ENCODE results near the gene YPEL3.
A peak's percentile ranks its signal among the peaks of the same experiment; 100 is the strongest.

Gene YPEL3

DNA sequence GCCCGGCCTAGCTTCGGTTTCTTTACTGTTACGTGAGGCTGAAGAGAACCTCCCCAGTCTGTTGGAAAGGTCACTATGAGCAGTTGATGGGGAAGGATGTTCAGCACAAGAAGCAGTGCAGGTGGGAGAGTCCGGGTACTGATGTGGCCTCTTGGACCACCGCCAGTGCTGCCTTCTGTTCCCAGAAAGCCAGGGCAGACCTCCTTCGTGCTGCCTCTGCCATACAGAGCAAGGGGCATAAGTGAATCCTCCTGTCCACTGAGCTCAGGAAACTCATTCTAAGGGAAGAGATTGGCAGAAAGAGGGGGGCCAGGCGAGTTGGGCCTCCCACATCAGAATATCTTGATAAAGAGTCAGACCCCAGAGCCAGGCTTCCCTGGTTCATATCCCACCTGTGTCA lies 16.5 kb downstream of the YPEL3 start:
- Histone ChIP-seq H3K79me2 (ENCODE audit: insufficient read depth, low read length) (peaks cover 29% of the 10 kb centered on the region), H3K36me3 (ENCODE audit: insufficient read depth, low read length) (peaks cover 70% of the 10 kb centered on the region)

GRCh38 chr16:30078744-30079143 lies 17.3 kb downstream of the YPEL3 start:
- Histone ChIP-seq H3K27me3 (ENCODE audit: insufficient read depth, low read length) (no peaks in the 10 kb centered on the region), H3K4me2 (ENCODE audit: low read length) (no peak overlapping the region), H3K9me3 (ENCODE audit: low read length) (no peaks in the 10 kb centered on the region), H3K9me2 (ENCODE audit: low read depth, low read length) (no peaks in the 10 kb centered on the region), H2AFZ (ENCODE audit: low read length) (no peak overlapping the region), H3K4me3 (ENCODE audit: low read depth, low read length, poor library complexity, severe bottlenecking) (no peak overlapping the region), H3K9ac (ENCODE audit: low read length) (no peak overlapping the region; the same call in 1 of the 2 replicates), H3K79me2 (ENCODE audit: insufficient read depth, low read length) (peaks cover 29% of the 10 kb centered on the region), H3K27ac (ENCODE audit: low read depth, low read length, poor library complexity, severe bottlenecking) (no peak overlapping the region), H3K4me1 (ENCODE audit: insufficient read depth, low read length, severe bottlenecking) (peaks cover 39% of the 10 kb centered on the region), H4K20me1 (ENCODE audit: insufficient read depth, low read length) (no peaks in the 10 kb centered on the region), H3F3A (ENCODE audit: insufficient read depth, low read length) (peaks cover under 1% of the 10 kb centered on the region; the same call in 1 of the 2 replicates), H3K36me3 (ENCODE audit: insufficient read depth, low read length) (peaks cover 63% of the 10 kb centered on the region)
- TF ChIP-seq CTCF (IDR thresholded peaks at IDR 0.05; ENCODE audit: low read length) (no peak), EZH2 (IDR thresholded peaks at IDR 0.05; ENCODE audit: borderline replicate concordance, low read length) (no peak)

More for the DNA sequence above, 16.5 kb downstream of the YPEL3 start:
- Histone ChIP-seq H3K9ac (ENCODE audit: low read length) (no peak overlapping the region), H3K27me3 (ENCODE audit: insufficient read depth, low read length) (no peaks in the 10 kb centered on the region), H3K9me3 (ENCODE audit: low read length) (no peaks in the 10 kb centered on the region), H2AFZ (ENCODE audit: low read length) (no peak overlapping the region), H3F3A (ENCODE audit: insufficient read depth, low read length) (no peaks in the 10 kb centered on the region), H3K4me2 (ENCODE audit: low read length) (no peak overlapping the region), H3K27ac (ENCODE audit: low read depth, low read length, poor library complexity, severe bottlenecking) (no peak overlapping the region), H3K4me1 (ENCODE audit: insufficient read depth, low read length, severe bottlenecking) (peaks cover 32% of the 10 kb centered on the region), H3K9me2 (ENCODE audit: low read depth, low read length) (no peaks in the 10 kb centered on the region), H3K4me3 (ENCODE audit: low read depth, low read length, poor library complexity, severe bottlenecking) (no peak overlapping the region), H4K20me1 (ENCODE audit: insufficient read depth, low read length) (no peaks in the 10 kb centered on the region)
- no peak for TF ChIP-seq EZH2 (IDR thresholded peaks at IDR 0.05; ENCODE audit: borderline replicate concordance, low read length)
- no peak for TF ChIP-seq CTCF (IDR thresholded peaks at IDR 0.05; ENCODE audit: low read length)

DNA sequence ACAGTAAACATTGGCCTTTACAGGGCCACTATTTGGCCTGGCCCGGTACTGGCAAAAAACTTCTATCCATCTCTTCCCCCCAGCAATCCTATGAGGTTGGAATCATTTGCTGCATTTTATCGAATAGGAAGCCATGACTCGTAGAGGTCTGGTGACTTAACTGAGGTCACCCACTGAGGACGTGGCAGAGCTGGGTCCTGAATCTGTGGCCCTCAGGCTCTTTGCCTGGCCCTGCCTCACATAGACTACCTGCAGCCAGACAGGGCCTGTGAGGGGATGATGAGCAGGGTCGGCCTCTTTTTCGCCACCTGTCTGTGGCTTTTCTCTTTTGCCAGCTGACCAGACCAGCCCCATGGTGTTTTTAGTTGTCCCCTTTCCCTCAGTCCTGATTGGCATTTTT lies 18.4 kb downstream of the YPEL3 start:
- H3K4me3 ChIP-seq (ENCODE audit: low read depth, low read length, poor library complexity, severe bottlenecking) = peak overlapping the region; percentile 82
- H3K9me2 ChIP-seq (ENCODE audit: low read depth, low read length) = no peaks in the 10 kb centered on the region
- no peak for TF ChIP-seq CTCF (IDR thresholded peaks at IDR 0.05; ENCODE audit: low read length)
- no peak for TF ChIP-seq EZH2 (IDR thresholded peaks at IDR 0.05; ENCODE audit: borderline replicate concordance, low read length)
- H3K4me2 ChIP-seq (ENCODE audit: low read length) = peak overlapping the region; percentile 82
- peaks cover 41% of the 10 kb centered on the region for H3K4me1 ChIP-seq (ENCODE audit: insufficient read depth, low read length, severe bottlenecking)
- H4K20me1 ChIP-seq (ENCODE audit: insufficient read depth, low read length) = no peaks in the 10 kb centered on the region
- peaks cover 56% of the 10 kb centered on the region for H3K36me3 ChIP-seq (ENCODE audit: insufficient read depth, low read length)
- H3K9me3 ChIP-seq (ENCODE audit: low read length) = no peaks in the 10 kb centered on the region
- H2AFZ ChIP-seq (ENCODE audit: low read length) = no peak overlapping the region
- no peak overlapping the region for H3K27ac ChIP-seq (ENCODE audit: low read depth, low read length, poor library complexity, severe bottlenecking)
- H3F3A ChIP-seq (ENCODE audit: insufficient read depth, low read length) = peaks cover 6% of the 10 kb centered on the region; the same call in 1 of the 2 replicates
- H3K27me3 ChIP-seq (ENCODE audit: insufficient read depth, low read length) = no peaks in the 10 kb centered on the region
- H3K79me2 ChIP-seq (ENCODE audit: insufficient read depth, low read length) = peaks cover 29% of the 10 kb centered on the region
- H3K9ac ChIP-seq (ENCODE audit: low read length) = peak overlapping the region; percentile 78
